ENCODE results near the gene TTLL12. TPM values are rescaled to one million over a fixed set of nuclear protein-coding genes. Genes with fewer than 3 reads are reported as not detected.
A peak's percentile ranks its signal among the peaks of the same experiment; 100 is the strongest.
"Not testable (repeated sequence)": the region's sequence is repeated elsewhere in the genome, so short reads cannot be mapped to it uniquely, and the experiment has no call there.

The TTLL12 gene
- total RNA-seq, 4 donors from 2014 or later = 65.9 to 85.5 (median 72.8) TPM

DNA sequence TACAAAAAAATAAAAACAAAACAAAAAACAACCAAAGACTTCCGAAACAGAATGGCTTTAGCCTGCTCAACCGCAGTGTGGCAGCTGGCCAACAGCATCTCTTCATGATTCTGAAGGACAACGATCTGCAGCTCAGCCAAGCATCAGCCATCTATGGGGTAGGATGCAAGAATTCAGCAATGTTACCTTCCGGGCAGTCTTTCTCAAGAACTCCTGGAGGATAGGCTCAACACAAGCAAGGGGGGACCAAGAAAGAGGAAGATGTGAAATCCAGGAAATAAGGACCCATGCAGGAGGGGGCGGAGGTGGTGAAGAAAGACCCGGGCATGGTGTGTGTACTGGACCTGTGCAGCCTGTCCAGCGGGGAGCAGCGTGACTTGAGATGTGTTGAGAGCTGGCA, 39.1 kb downstream of the TTLL12 start:
- intact Hi-C loops (cut with DNase I; ENCODE audit: low total_unique reads) = no loop called here
- 65 to 66% methylated on average over 8 of the region's 8 CpGs for WGBS, 2 donors
- TF ChIP-seq, protein P1, sequence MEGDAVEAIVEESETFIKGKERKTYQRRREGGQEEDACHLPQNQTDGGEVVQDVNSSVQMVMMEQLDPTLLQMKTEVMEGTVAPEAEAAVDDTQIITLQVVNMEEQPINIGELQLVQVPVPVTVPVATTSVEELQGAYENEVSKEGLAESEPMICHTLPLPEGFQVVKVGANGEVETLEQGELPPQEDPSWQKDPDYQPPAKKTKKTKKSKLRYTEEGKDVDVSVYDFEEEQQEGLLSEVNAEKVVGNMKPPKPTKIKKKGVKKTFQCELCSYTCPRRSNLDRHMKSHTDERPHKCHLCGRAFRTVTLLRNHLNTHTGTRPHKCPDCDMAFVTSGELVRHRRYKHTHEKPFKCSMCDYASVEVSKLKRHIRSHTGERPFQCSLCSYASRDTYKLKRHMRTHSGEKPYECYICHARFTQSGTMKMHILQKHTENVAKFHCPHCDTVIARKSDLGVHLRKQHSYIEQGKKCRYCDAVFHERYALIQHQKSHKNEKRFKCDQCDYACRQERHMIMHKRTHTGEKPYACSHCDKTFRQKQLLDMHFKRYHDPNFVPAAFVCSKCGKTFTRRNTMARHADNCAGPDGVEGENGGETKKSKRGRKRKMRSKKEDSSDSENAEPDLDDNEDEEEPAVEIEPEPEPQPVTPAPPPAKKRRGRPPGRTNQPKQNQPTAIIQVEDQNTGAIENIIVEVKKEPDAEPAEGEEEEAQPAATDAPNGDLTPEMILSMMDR (IDR thresholded peaks at IDR 0.05) = no peak
- no peak for TF ChIP-seq POLR2A (IDR thresholded peaks at IDR 0.05)
- H3K4me3 ChIP-seq (ENCODE audit: low read depth, poor library complexity, severe bottlenecking) = no peak overlapping the region
- no peak for DNase-seq (ENCODE audit: low spot score in 2 of 2)

DNA sequence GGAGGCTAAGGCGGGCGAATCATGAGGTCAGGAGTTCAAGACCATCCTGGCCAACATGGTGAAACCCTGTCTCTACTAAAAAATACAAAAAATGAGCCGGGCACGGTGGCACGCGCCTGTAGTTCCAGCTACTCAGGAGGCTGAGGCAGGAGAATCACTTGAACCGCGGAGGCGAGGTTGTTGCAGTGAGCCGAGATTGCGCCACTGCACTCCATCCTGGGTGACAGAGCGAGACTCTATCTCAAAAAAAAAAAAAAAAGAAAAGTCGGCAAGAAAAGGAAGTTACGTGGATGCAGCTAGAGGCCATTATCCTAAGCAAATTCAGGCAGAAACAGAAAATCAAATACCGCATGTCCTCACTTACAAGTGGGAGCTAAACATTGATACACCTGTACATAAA, 40.6 kb downstream of the TTLL12 start:
- WGBS, 2 donors = 82 to 86% methylated on average over 15 of the region's 15 CpGs
- DNase-seq (ENCODE audit: low spot score in 2 of 2); intact Hi-C loops (cut with DNase I; ENCODE audit: low total_unique reads); H3K4me3 ChIP-seq (ENCODE audit: low read depth, poor library complexity, severe bottlenecking): not testable (repeated sequence)

DNA sequence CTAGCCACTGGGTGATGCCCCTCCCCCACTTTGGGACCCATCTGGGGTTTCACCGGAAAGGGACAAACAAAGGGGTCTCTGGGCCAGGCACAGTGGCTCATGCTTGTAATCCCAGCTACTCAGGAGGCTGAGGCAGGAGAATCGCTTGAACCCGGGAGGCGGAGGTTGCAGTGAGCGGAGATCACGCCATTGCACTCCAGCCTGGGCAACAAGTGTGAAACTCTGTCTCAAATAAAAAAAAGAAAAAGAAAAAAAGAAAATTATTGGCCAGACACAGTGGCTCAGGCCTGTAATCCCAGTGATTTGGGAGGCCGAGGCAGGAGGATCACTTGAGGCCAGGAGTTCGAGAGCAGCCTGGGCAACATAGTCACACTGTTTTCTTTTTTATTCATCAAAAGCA, 41.6 kb downstream of the TTLL12 start:
- 87 to 88% methylated on average over 8 of the region's 8 CpGs for WGBS, 2 donors
- H3K4me3 ChIP-seq (ENCODE audit: low read depth, poor library complexity, severe bottlenecking); DNase-seq (ENCODE audit: low spot score in 2 of 2); intact Hi-C loops (cut with DNase I; ENCODE audit: low total_unique reads): not testable (repeated sequence)

DNA sequence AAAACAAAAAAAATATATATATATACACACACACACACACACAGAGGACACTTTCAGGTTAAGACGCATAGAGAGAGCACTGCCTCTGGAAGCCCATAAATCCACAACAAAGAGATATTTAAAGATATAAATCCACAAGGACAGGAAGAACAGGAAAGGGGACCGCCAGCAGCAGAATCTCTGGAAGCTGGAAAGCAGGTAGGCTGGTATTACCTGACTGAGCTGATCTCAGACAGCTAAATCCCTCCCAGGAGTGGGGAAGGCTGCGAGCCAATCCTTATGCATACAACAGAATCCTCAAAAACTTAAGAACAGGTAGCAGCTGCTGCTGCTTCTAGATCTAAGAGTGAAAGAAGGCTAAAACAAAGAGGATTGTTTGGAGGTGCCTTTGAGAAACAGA, 42.0 kb downstream of the TTLL12 start:
- no peak for TF ChIP-seq POLR2A (IDR thresholded peaks at IDR 0.05)
- TF ChIP-seq, protein P1 (IDR thresholded peaks at IDR 0.05) = no peak
- peak in 1 of 2 donors; percentile 41 for DNase-seq (ENCODE audit: low spot score in 2 of 2)
- no peak overlapping the region for H3K4me3 ChIP-seq (ENCODE audit: low read depth, poor library complexity, severe bottlenecking)
- WGBS, 2 donors = 37 to 54% methylated on average over 3 of the region's 3 CpGs
- intact Hi-C loops (cut with DNase I; ENCODE audit: low total_unique reads) = no loop called here

DNA sequence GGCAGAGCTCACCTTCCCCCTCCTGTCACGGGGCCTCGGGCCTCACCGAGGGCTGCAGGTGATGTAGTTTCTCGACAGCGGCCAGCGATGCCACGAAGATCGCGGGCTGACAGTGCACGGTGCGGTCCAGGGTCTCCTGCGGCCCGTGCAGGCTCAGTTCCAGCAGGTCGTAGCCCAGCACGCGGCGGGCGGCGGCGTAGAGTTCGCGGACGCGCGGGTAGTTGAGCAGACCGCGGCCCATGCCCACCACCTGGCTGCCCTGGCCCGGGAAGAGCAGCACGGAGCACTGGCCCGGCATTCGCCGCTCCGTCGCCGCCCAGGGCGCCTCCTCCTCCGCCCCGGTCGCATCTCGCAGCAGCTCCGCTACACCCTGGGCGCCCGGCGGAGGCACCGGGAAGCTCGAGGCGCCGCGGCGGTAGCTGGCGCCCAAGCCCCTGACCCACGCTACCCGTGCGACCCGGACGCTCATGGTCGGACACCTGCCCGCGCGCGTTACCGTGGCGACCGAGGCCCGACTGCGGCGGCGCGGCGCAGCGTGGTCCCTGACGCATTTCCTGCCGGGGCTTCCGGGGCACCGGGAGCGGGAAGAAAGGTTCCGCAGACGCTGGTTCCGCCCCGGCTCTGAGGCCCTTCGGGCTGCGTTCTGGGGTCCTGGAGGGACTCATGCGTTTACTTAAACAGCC, 43.9 kb downstream of the TTLL12 start, which contains the start of gene MCAT:
TSS of gene MCAT (minus strand) at position 519 of the 683 bp plus-strand sequence. CDS start at position 469, 50 bp downstream.
- TF ChIP-seq, protein P1 (IDR thresholded peaks at IDR 0.05) = no peak
- TF ChIP-seq POLR2A (IDR thresholded peaks at IDR 0.05) = peak in 1 of 2 donors; percentile 11

DNA sequence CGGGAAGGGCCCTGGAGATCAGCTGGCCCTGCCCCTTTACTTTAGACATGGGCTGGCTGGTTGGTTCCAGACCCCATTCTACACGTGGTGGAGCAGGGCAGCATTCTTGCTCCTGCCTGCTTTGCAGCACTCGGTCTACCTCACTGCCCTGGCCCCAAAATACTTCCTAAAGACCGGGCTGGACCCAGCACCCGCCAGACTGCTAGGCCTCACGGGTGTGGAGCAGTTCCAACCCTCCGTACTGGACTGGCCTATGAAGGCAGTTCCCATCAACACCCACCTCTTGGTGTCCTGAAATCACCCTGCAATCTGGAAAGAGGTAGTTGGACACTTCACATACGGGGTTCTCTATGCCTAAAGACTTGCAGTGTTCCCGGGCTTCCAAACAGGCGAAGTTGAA, 50.1 kb downstream of the TTLL12 start:
- intact Hi-C loops (cut with DNase I; ENCODE audit: low total_unique reads) = no loop called here
- DNase-seq (ENCODE audit: low spot score in 2 of 2) = no peak
- TF ChIP-seq POLR2A (IDR thresholded peaks at IDR 0.05) = no peak
- 64 to 81% methylated on average over 10 of the region's 10 CpGs for WGBS, 2 donors
- no peak overlapping the region for H3K4me3 ChIP-seq (ENCODE audit: low read depth, poor library complexity, severe bottlenecking)

More for the DNA sequence above, 43.9 kb downstream of the TTLL12 start, which contains the start of gene MCAT:
- H3K4me3 ChIP-seq (ENCODE audit: low read depth, poor library complexity, severe bottlenecking) = peak within 1 kb of the TSS; percentile 86
- 0 to 2% methylated on average over 56 to 62 of the region's 83 CpGs for WGBS, 2 donors
- peak; percentile 57 to 96 for DNase-seq (ENCODE audit: low spot score in 2 of 2)
- intact Hi-C loops (cut with DNase I; ENCODE audit: low total_unique reads) = no loop called here

DNA sequence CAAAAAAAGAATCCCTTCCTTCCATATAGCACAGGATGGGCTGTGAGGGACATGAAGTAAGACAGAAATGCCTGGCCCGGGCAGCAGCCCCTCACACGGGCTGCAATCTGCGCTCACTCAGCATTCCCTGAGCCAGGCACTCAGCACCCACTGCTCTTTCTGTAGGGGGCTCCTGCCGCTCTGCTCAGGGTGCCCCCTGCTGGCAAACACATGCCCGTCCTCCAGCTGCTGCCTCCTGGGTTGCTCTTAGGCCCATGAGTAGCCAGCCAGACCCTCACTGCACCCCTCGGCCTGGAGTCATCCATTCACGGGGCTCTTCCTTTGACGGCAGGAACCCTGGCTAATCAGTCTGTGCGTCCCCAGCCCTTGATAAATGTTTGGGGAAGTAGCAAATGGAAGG, 50.7 kb downstream of the TTLL12 start:
- no peak for DNase-seq (ENCODE audit: low spot score in 2 of 2)
- WGBS, 2 donors = 44 to 66% methylated on average over 9 of the region's 9 CpGs
- no peak overlapping the region for H3K4me3 ChIP-seq (ENCODE audit: low read depth, poor library complexity, severe bottlenecking)
- intact Hi-C loops (cut with DNase I; ENCODE audit: low total_unique reads) = no loop called here
- TF ChIP-seq, protein P1 (IDR thresholded peaks at IDR 0.05) = no peak
- no peak for TF ChIP-seq POLR2A (IDR thresholded peaks at IDR 0.05)

Measured in lower leg skin (tissue), 4 donors.